OCI-LY1 (cell line): ENCODE results near the gene OR10G7.
"Not testable (repeated sequence)": the region's sequence is repeated elsewhere in the genome, so short reads cannot be mapped to it uniquely, and the experiment has no call there.

Experiments
- H2AFZ ChIP-seq: fragments of 200-600 bp; sonication (generic), shearing (Covaris generic); 2 replicates; pipeline ENCODE4 v1.6.0; 2014; ENCODE audit warnings: antibody characterized with exemption, mild to moderate bottlenecking, low read length
- H3F3A ChIP-seq: fragments of 200-600 bp; sonication (generic), shearing (Covaris generic); 2 replicates; pipeline ENCODE4 v1.6.0; 2014; ENCODE audit warnings: mild to moderate bottlenecking, antibody characterized with exemption, low read length, moderate library complexity; ENCODE audit not compliant: insufficient read depth
- H3K27ac ChIP-seq: fragments of 200-600 bp; sonication (generic); 2 replicates; pipeline ENCODE4 v1.5.1; 2014; ENCODE audit warnings: low read length, mixed run types, mild to moderate bottlenecking, low read depth; ENCODE audit not compliant: poor library complexity, severe bottlenecking
- H3K27me3 ChIP-seq: fragments of 200-600 bp; sonication (generic); 2 replicates; pipeline ENCODE4 v1.6.0; 2014; ENCODE audit warnings: antibody characterized with exemption, mild to moderate bottlenecking, low read length, moderate library complexity; ENCODE audit not compliant: insufficient read depth
- H3K36me3 ChIP-seq: fragments of 200-600 bp; sonication (generic); 2 replicates; pipeline ENCODE4 v1.6.1; 2014; ENCODE audit warnings: mild to moderate bottlenecking, antibody characterized with exemption, low read length, moderate library complexity, mixed read lengths; ENCODE audit not compliant: insufficient read depth
- H3K4me1 ChIP-seq: fragments of 200-600 bp; sonication (generic); 2 replicates; pipeline ENCODE4 v1.5.1; 2014; ENCODE audit warnings: mild to moderate bottlenecking, low read length, moderate library complexity; ENCODE audit not compliant: insufficient read depth, severe bottlenecking
- H3K4me2 ChIP-seq: fragments of 200-600 bp; sonication (generic), shearing (Covaris generic); 2 replicates; pipeline ENCODE4 v1.6.1; 2014; ENCODE audit warnings: low read length
- H3K4me3 ChIP-seq: fragments of 200-600 bp; sonication (generic); 2 replicates; pipeline ENCODE4 v1.5.1; 2014; ENCODE audit warnings: low read length, low read depth, mild to moderate bottlenecking, mixed read lengths; ENCODE audit not compliant: poor library complexity, severe bottlenecking
- H3K79me2 ChIP-seq: fragments of 200-600 bp; shearing (Covaris generic); 2 replicates; pipeline ENCODE4 v1.6.1; 2016; ENCODE audit warnings: mixed run types, low read length, mixed read lengths; ENCODE audit not compliant: insufficient read depth
- H3K9ac ChIP-seq: fragments of 200-600 bp; sonication (generic), shearing (Covaris generic); 2 replicates; pipeline ENCODE4 v1.6.1; 2014; ENCODE audit warnings: mild to moderate bottlenecking, low read length, mixed read lengths
- H3K9me2 ChIP-seq: fragments of 200-600 bp; sonication (generic), shearing (Covaris generic); 2 replicates; pipeline ENCODE4 v1.6.1; 2014; ENCODE audit warnings: low read depth, mild to moderate bottlenecking, low read length, mixed read lengths
- H3K9me3 ChIP-seq: fragments of 200-600 bp; shearing (Covaris generic); 2 replicates; pipeline ENCODE4 v1.6.1; 2014; ENCODE audit warnings: low read length, mixed read lengths
- H4K20me1 ChIP-seq: fragments of 200-600 bp; sonication (generic), shearing (Covaris generic); 2 replicates; pipeline ENCODE4 v1.6.0; 2016; ENCODE audit warnings: mild to moderate bottlenecking, low read length; ENCODE audit not compliant: insufficient read depth
- CTCF ChIP-seq: fragments of 200-600 bp; sonication (generic), shearing (Covaris generic); IDR thresholded peaks from 2 replicates; pipeline ENCODE4 v1.5.1; 2017; ENCODE audit warnings: mild to moderate bottlenecking, antibody characterized with exemption, low read length, moderate library complexity, mixed read lengths
- EZH2 ChIP-seq: fragments of 200-600 bp; sonication (generic), shearing (Covaris generic); IDR thresholded peaks from 2 replicates; pipeline ENCODE4 v1.8.0; 2017; ENCODE audit warnings: borderline replicate concordance, mixed run types, mild to moderate bottlenecking, antibody characterized with exemption, low read length, moderate library complexity, mixed read lengths

OR10G7 gene

GRCh38 chr11:124036666-124037065, 4.5 kb downstream of the OR10G7 start:
- Histone ChIP-seq H3K36me3 (no peaks in the 10 kb centered on the region), H3K4me2 (no peak overlapping the region), H3K4me3 (no peak overlapping the region), H2AFZ (no peak overlapping the region), H3K27ac (no peak overlapping the region), H3K27me3 (no peaks in the 10 kb centered on the region), H3K4me1 (no peaks in the 10 kb centered on the region), H3K9ac (no peak overlapping the region), H3F3A (no peaks in the 10 kb centered on the region), H4K20me1 (no peaks in the 10 kb centered on the region), H3K9me3 (no peaks in the 10 kb centered on the region), H3K79me2 (no peaks in the 10 kb centered on the region), H3K9me2 (no peaks in the 10 kb centered on the region)
- no peak for TF ChIP-seq CTCF
- TF ChIP-seq EZH2, result no peak

- Histone ChIP-seq H4K20me1 (no peaks in the 10 kb centered on the region), H3K4me3 (no peak within 1 kb of the TSS), H3K27me3 (no peaks in the 10 kb centered on the region), H3K4me2 (no peak within 1 kb of the TSS), H3K4me1 (no peaks in the 10 kb centered on the region), H3F3A (no peaks in the 10 kb centered on the region), H3K9ac (no peak within 1 kb of the TSS), H3K79me2 (no peaks in the 10 kb centered on the region), H2AFZ (no peak within 1 kb of the TSS), H3K27ac (no peak within 1 kb of the TSS), H3K9me3 (no peaks in the 10 kb centered on the region), H3K9me2 (no peaks in the 10 kb centered on the region), H3K36me3 (no peaks in the 10 kb centered on the region)
- no peak for TF ChIP-seq EZH2
- TF ChIP-seq CTCF, result no peak
These were observed 14.6 kb downstream of the OR10G7 start, which contains the start of gene OR10G8 for GRCh38 chr11:124026498-124026897. TSS of gene OR10G8 (plus strand) at chr11:124026798. CDS start at chr11:124029623, 2,825 bp downstream.

- not testable (repeated sequence) for H3K27ac ChIP-seq, H3K4me2 ChIP-seq, H3K9ac ChIP-seq, H3K4me1 ChIP-seq, H3K4me3 ChIP-seq, H3K79me2 ChIP-seq, H3K9me2 ChIP-seq, H3K36me3 ChIP-seq, H3F3A ChIP-seq, H4K20me1 ChIP-seq, H3K27me3 ChIP-seq, H3K9me3 ChIP-seq, H2AFZ ChIP-seq
These were observed 25.3 kb downstream of the OR10G7 start for GRCh38 chr11:124015837-124016236.

GRCh38 chr11:124012697-124013096, 28.4 kb downstream of the OR10G7 start, which contains the start of gene OR10G4:
TSS of gene OR10G4 (plus strand) at chr11:124012997. CDS start at chr11:124015575, 2,578 bp downstream.
- H3K27me3 ChIP-seq, result no peaks in the 10 kb centered on the region
- H4K20me1 ChIP-seq, result no peaks in the 10 kb centered on the region

More at GRCh38 chr11:124012697-124013096, 28.4 kb downstream of the OR10G7 start, which contains the start of gene OR10G4:
- Histone ChIP-seq H3K4me2 (no peak within 1 kb of the TSS), H3K9me2 (no peaks in the 10 kb centered on the region), H3K36me3 (no peaks in the 10 kb centered on the region), H2AFZ (no peak within 1 kb of the TSS), H3F3A (no peaks in the 10 kb centered on the region), H3K79me2 (no peaks in the 10 kb centered on the region), H3K4me3 (no peak within 1 kb of the TSS), H3K9ac (no peak within 1 kb of the TSS), H3K9me3 (no peaks in the 10 kb centered on the region), H3K27ac (no peak within 1 kb of the TSS), H3K4me1 (no peaks in the 10 kb centered on the region)
- TF ChIP-seq EZH2 (no peak), CTCF (no peak)
